ENCODE measurements around the gene FRRS1. TPM values are rescaled to one million over a fixed set of nuclear protein-coding genes. Genes with fewer than 3 reads are reported as not detected.

Gene FRRS1, protein sequence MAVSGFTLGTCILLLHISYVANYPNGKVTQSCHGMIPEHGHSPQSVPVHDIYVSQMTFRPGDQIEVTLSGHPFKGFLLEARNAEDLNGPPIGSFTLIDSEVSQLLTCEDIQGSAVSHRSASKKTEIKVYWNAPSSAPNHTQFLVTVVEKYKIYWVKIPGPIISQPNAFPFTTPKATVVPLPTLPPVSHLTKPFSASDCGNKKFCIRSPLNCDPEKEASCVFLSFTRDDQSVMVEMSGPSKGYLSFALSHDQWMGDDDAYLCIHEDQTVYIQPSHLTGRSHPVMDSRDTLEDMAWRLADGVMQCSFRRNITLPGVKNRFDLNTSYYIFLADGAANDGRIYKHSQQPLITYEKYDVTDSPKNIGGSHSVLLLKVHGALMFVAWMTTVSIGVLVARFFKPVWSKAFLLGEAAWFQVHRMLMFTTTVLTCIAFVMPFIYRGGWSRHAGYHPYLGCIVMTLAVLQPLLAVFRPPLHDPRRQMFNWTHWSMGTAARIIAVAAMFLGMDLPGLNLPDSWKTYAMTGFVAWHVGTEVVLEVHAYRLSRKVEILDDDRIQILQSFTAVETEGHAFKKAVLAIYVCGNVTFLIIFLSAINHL
- total RNA-seq, result 17.4 and 17.6 TPM in 2 replicates

DNA sequence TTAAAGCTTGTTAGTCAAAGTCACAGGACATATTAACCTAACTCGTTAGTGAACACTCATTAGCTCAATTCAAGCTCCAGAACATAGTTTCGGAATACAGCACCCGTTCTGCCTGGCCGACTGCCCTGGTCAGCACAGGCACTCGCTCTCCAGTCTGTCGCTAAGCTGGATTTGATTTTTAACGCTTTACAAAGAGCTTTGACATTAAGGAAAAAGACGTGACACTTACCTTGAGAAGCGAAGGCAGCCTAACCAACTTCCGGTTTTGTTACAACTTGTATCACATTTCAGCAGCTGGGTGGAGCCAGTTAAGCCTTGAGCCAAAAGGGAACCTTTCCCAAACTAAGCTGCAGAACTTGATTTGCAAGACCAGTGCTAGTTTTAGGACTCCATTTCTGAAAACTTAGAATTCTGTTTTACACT is at the start of gene FRRS1:
Gene FRRS1 (minus strand): TSS at position 258 of the 423 bp plus-strand sequence. CDS start 17,867 bp downstream, outside the sequence.

Small RNAs within 50 kb of the gene (small RNA-seq; reads per million reads assigned to genes)
- not detected for gene RF00019
- 0.60 reads per million, percentile 37 among the genes with 10 or more reads in this experiment for gene RNU4-75P

Other genes with a start within 250 kb of the FRRS1 start
- gene PALMD, start 120.5 kb downstream of the FRRS1 start, total RNA-seq, result 0.20 and 0.37 TPM in 2 replicates
- 7.3 and 7.8 TPM in 2 replicates for gene AGL, start 83.7 kb upstream of the FRRS1 start, total RNA-seq
- 13.2 and 19.0 TPM in 2 replicates for gene SLC35A3, start 203.4 kb upstream of the FRRS1 start, total RNA-seq

Measured in subcutaneous preadipocyte (primary cell).